Measurements from ENCODE around the gene HAPLN3.
A peak's percentile ranks its signal among the peaks of the same experiment; 100 is the strongest.
"Not testable (repeated sequence)": the region's sequence is repeated elsewhere in the genome, so short reads cannot be mapped to it uniquely, and the experiment has no call there.

Gene HAPLN3, protein sequence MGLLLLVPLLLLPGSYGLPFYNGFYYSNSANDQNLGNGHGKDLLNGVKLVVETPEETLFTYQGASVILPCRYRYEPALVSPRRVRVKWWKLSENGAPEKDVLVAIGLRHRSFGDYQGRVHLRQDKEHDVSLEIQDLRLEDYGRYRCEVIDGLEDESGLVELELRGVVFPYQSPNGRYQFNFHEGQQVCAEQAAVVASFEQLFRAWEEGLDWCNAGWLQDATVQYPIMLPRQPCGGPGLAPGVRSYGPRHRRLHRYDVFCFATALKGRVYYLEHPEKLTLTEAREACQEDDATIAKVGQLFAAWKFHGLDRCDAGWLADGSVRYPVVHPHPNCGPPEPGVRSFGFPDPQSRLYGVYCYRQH

DNA sequence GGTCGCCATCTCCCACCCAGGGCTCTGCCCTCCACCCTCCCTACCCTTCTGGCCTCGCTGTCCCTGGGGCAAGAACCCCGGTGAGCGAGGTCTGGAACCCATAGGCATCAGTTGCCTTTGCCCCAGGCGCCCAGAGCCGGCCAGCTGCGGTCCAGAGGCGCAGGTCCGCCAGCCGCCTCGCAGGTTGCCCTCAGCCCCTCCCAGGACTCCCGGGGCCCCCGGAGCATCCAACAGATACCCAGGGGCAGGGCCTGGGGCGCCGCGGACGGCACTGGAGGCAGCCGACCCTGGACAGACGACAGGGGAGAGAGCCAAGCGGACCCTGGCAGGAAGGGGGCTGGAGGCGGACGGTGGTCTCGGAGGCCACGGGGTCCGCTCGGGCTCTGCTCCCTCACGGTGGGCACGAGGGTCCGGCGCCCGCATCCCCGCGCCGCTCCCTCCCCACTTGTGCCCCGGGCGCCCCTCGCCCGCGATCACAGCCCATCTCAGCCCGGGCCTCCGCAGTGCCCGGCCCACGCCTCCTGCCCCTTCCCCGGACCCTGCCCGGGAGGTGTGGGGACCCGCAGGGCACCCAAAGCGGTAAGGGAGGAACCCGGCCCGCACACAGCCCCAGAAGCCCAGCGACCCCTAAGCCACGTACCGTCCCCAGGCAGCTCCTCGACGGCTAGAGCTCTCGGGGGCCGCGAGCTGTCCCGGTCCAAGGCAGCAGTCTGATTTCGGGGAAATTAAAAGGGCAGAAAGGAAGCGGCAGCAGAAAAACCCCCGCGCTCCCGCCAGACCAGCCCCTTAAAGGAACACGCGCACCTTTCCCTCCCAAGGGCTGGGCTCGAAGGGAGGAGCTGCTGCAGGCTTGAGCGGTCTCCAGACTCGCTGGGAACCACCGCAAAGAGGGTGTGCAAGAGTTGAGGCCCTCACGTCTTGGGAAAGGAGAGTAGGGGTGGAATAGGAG is at the start of gene HAPLN3:
HAPLN3 (minus strand) TSS at position 726 of the 949 bp plus-strand sequence. CDS start 8,246 bp downstream, outside the sequence.
- DNase-seq = peak; percentile 54

DNA sequence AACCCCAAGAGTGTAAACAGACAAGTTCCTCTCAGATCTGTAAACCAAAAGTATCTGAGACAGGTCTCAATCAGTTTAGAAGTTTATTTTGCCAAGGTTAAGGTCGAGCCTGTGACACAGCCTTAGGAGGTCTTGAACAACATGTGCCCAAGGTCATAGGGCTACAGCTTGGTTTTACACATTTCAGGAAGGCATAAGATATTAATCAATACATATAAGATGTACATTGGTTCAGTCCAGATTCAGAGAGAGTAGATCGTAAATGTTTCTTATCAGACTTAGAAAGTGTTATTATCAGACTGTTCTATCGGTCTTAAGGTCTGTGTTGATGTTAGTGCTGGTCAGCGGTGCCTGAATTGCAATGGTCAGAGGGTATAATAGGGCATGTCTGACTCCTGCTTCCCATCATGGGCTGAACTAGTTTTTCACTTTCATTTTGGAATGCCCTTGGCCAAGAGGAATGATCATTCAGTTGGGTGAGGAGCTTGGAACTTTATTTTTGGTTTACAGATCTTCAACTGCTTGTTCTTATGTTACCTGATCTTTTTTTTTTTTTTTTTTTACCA is 44.8 kb upstream of the HAPLN3 start:
- no peak for DNase-seq

DNA sequence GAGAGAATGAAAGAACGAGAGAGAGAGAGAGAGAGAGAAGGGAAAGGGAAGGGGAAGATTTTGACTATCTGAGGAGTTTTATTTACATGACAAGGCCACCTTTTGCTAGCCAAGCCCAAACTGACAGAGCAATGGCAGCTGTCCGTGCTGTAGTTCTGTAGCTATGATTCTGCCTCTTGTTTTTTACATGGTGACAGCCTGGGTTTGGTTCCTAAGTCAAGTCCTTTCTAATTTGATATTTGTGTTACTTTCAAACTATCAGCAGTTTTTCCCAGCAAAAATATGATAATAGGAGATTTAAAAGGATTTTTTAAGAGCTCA is 44.1 kb upstream of the HAPLN3 start:
- no peak for DNase-seq

DNA sequence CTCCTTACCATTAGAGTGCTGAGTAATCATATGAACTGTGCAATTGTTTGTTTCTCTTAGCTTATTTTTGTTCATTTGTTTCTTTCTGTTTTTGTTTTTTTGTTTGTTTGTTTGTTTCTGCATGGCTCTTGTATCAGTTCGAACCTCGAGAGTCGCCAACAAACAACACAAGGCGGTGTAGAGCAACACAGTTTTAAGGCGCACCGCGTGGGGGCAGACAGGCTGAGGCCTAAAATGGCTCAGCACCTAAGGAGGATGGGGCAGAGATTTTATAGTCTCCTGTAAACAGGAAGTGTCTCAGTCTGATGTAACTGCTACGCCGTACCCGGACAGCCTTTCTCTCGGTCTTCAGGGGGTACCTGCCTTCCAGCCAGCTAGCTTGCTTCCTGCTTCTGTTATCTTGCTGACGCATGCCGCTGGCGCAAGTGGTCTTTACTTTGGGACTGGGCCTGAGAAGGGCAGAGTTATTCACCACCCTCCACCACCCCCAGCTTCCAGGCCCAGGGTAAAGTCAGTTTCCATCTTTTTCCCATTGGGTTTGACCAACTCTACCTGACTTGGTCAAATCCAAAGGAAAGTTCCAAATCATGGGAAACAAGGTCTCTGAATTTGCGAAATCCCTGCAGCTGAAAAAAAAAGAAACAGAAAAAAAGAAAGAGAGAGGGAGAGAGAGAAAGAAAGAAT is 43.6 kb upstream of the HAPLN3 start:
- no peak for DNase-seq

DNA sequence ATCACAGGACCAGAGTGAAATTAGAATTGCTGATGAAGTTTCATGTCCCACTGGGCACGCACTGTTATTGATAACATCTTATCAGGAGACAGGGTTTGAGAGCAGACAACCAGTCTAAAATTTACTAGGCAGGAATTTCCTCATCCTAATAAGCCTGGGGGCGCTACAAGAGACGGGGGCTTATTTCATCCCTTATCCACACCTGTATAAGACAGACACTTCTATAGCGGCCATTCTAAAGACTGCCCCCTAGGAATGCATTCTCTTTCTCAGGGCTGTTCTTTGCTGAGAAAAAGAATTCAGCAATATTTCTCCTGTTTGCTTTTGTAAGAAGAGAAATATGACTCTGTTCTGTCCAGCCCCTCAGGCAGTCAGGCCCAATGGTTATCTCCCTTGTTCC is 39.1 kb upstream of the HAPLN3 start:
- DNase-seq = not testable (repeated sequence)

DNA sequence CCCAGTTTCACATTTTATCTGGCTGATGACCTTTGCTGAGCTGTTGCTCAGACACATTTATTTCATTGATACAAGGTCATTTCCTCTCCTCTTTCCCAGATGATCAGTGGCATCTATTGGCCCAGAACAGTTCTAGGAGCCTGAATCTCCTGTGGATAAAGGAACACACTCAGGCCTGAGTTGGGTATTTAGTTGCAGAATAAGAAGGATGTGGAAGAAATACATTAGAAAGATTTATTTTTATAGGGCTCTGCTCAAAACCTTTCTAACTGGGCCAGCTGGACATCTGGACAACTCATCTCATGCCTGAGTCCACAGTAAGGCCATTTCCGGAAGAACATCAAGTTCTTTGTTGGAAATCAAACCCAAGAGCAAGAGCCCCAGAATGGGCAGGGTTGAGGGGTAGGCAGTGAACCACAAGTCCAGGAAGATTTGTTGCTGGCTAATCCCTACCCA is 37.6 kb upstream of the HAPLN3 start:
- no peak for DNase-seq

DNA sequence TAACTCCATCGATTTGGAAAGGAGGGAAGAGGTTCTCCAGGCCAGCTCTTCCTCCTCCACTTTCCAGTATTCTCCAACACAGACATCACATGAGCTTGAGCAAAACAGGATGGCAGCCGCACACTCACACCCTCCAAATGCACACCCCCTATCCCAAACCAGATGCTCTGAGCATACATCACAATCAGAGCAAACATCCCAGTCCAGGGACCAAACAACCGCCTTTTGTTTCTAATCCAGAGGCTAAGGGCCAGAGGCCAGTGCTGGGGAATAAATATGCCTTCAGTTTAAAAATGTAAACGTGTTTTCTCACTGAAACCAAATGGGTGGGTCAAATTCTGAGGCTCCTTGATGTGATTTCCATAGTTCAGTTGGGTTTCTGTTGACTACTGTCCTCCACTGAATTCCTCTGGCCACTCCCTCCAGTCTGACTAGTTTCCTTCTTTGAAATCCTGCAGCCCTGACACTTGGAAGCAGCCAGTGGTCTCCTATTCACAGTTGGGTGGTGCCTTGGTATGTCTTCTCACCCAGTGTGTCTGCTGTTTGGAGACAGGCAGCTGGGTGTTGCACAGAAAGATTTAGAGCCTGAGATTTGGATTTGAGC is 37.0 kb upstream of the HAPLN3 start:
- DNase-seq = no peak

DNA sequence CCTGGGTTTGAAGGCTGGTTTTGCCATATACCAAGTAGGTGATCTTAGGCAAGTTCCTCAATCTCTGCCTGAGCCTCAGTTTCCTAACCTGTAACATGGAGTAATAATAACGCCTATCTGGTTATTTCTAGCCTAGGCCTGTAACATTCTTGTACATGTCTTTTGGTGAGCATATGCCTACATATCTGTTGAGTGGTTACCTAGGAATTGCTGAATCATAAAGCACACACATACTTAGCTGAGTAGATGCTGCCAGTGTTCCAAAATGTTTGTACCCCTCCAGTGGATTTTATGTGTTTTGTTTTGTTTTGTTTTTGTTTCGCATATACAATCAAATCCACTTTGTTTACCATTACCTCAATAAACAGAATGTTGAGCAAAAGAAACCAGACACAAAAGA is 35.2 kb upstream of the HAPLN3 start:
- DNase-seq = no peak

DNA sequence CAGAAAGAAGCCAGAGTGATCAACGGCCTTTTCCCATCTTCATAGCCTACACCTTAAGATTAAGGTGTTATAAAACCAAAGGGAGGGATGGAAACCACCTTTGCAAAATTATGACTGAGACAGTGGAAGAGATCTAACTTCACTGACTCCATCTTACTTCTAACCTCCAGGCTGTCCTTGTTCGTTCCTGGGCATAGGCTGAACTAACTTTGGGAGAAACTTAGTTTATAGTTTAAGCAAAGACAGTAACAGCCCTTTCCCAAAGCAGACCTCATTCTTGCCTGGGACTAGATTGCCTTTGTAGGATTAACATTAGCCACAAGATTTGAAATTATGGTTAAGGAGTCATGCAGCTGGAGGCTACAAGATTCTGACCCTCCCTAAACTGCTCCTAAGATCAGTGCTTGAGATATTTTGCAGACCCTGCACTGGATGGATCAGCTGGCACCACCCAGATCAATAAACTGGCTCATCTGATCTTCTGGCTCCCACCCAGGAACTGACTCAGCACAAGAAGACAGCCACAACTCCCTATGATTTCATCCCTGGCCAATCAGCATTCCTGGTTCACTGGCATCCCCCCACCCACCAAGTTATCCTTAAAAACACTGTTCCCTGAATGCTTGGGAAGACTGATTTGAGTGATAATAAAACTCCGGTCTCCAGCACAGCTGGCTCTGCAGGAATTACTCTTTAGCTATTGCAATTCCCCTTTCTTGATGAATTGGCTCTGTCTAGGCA is 34.2 kb upstream of the HAPLN3 start:
- DNase-seq = not testable (repeated sequence)

DNA sequence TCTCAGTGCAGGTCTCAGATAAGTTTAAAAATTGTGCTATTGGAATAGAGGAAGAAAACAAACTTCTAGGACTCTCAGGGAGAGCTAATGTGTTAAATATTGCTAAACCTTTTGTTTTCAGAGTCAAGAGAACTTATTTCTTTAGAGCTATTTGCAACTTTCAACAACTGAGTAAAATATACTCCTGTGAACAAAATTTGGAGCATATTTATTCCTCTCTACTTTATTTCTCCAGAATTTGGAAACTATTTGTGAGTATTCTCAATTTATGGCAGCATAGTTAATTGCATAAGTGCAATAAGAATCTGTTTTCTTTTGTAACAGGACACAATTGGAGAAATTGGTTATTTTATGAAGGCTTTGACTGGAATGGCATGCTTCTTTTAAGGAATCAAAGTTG is 32.8 kb upstream of the HAPLN3 start:
- DNase-seq = not testable (repeated sequence)

DNA sequence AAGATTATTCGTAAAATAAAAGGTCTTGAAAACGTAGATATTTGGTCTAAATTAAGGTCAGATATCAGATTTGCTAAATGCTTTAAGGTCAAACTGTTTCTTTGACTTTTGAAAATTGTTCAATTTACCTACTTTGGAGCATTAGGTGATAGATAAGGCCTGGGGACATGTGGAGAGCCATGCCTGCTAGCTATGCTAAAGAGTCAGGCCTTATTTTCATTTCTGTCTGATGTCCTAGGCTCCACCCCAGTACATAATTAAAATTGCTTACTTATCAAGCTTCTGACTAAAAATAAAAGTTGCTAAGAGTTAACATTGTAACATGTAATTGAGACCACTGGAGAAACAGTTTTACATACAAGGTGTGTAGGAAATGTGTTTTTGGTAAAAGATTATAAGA is 30.3 kb upstream of the HAPLN3 start:
- DNase-seq = not testable (repeated sequence)

DNA sequence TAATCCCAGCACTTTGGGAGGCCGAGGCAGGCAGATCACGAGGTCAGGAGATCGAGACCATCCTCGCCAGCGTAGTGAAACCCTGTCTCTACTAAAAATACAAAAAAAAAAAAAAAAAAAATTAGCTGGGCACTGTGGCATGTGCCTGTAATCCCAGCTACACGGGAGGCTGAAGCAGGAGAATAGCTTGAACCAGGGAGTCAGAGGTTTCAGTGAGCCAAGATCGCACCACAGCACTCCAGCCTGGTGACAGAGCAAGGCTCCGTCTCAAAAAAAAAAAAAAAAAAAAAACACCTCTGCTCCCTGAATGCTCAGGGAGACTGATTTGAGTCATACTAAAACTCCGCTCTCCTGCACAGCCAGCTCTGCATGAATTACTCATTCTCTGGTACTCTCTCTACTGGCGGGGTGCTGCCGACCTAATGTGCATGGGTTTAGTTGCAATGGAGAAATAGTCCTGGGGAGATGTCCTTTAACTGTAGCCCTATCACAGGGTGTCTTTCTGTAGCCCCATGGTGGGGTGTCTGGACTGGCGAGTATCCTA is 25.6 kb upstream of the HAPLN3 start:
- DNase-seq = not testable (repeated sequence)

DNA sequence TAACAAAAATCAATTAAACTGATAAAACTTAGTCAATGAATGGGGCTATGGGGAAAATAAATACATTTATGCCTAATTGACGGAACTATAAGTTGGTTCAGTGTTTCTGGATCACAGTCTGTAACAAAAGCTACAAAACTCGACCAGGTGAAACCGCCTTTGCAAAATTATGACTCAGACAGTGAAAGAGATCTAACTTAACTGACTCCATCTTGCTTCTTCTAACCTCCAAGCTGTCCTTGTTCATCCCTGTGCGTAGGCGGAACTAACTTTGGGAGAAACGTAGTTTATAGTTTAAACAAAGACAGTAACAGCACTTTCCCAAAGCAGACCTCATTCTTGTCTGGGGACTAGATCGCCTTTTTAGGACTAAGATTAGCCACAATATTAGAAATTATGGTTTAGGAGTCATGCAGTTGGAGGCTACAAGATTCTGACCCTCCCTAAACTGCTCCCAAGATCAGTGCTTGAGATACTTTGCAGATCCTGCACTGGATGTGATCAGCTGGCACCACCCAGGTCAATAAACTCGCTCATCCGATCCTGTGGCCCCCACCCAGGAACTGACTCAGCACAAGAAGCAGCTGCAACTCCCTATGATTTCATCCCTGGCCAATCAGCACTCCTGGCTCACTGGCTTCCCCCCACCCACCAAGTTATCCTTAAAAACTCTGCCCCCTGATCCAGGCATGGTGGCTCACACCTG is 25.0 kb upstream of the HAPLN3 start:
- DNase-seq = no peak

DNA sequence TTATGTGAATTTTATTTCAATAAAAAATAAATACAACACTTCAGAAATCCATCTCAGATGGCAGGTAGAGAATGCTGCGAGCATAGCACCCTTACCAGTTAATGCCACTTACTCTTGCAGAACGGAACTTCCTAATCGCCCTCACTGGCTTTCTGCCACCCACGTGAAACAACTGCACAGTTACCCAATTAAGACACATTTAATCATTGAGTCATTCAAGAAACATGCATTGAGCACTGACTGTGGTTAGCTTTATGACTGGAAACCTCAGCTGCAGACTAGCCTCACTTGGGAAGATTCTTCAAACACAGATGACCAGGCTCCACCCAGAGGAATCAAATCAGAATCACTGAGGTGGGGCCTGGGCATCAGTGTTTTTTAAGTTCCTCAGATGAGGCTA is 23.4 kb upstream of the HAPLN3 start:
- no peak for DNase-seq

DNA sequence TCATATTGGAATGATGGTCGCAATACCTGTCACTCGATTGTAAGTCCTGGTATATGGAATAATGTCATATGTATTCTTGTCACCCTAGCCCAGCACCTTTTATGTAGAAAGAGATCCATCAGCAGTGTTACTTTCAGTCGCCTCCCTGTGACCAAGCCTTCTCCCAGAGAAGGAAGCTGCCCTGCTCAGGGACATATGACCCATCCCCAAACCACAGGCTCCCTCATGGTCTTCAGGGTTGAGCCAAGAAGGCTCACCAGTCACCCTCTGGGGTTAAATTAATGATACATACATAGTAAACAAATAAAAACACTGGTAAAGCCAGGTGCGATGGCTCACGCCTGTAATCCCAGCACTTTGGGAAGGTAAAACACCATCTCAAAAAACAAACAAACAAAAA is 22.4 kb upstream of the HAPLN3 start:
- DNase-seq = no peak

DNA sequence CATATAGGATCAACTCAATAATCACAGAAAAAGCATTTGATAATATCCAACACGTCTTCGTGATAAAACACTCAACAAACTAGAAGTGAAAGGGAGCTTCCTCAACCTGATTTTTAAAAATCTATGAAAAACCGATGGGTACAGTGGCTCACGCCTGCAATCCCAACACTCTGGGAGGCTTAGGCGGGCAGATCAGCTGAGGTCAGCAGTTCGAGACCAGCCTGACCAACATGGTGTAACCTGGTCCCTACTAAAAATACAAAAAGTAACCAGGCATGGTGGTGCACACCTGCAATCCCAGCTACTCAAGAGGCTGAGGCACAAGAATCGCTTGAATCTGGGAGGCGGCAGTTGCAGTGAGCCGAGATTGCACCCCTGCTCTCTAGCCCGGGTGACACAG is 20.0 kb upstream of the HAPLN3 start:
- no peak for DNase-seq

DNA sequence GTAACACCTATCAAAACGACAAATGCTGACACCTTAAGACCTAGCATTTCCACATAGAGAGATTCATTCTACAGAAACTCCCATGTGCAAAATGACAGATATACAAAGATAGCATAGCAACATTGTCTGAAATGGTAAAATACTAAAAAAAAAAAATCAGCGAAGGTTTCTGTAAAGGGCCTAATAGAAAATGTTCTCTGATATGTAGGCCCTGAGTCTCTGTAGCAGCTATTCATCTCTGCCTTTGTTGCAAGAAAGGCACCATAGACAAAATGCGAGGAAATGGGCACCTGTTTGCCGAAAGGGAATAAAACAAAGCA is 18.5 kb upstream of the HAPLN3 start:
- DNase-seq = no peak

DNA sequence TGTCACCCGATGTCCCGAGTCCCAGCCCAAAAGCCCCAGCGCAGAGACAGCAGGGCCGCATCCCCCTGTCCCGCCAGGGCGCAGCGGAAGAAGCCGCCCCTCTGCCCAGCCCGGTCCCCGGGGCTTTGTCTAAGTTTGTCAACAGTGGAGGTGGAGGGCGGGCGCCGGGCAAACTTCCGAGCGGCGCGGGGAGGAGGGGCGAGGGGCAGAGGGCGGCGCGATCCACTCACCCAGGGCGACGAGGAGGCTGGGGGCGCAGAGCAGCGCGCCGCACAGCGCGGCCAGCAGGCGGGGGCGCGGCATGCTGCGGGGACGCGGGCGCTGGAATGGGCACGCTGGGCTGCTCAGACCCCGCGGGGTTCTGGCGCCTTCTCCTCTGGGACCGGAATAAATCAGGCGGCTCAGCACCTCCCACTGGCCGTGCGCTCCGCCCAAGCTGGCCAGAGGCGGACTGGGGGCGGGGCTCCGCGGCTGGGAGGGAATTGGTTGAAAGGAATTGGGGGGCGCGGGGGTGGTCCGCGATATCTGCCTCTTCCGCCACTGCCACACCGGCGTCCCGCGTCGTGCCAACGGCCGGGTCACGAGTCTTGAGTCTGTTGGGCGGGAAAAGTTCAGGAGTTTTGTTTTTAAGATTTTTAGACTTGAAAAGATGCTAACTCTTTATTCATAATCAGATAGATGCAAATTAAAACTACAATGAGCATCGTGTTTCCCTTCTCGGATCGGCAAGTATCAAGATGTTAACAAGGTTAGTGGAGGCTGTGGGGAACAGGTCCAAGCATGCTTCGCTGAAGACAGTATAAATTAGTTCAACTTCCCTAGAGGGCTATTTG is 17.9 kb upstream of the HAPLN3 start, which contains the start of gene MFGE8:
MFGE8 (minus strand) TSS at position 363 of the 833 bp plus-strand sequence; CDS start at position 303, 60 bp downstream.
- peak; percentile 92 for DNase-seq

DNA sequence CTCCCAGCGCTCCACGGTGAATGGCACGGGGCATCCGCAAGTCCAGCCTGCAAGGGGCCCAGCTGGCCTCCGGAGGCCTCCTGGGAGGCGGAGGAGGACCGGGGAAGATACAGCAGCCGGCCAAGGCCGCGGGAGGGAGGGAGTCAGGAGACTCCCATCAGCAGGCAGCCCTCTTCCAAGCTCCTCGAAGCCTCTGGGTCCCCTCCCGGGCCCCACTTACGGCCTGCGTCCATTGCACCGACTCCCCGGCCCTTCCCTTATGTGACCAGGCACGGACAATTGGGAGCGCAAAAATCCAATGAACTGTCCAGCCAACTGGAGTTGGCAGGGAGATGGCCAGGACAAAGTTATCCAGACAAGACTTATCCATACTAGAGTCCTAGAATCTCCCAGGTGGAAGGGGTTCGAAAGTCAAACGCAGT is 17.2 kb upstream of the HAPLN3 start:
- peak; percentile 79 for DNase-seq

DNA sequence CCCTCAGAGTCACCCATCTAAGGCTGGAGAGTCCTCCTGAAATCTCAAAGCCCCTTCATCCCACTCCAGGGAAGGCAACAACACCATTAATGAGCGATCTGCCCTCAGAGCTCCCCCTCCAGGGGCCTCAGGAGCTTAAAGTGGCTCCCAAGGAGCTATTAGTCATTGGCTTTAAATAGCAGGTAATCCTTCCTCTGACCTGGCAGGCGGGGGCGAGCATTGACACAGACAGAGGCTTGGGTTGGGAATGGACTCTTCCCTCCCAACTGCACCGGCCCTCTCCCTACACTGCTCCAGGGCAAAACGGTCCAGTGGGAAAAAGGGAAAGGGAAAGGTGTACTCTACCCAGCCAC is 16.4 kb upstream of the HAPLN3 start:
- peak; percentile 31 for DNase-seq
